B cell (primary cell): ENCODE results near the gene EVL. TPM values are rescaled to one million over a fixed set of nuclear protein-coding genes. Genes with fewer than 3 reads are reported as not detected.

Experiments
- ATAC-seq: fragments of 200-7000 bp; cut with Tn5 transposase; one replicate; pipeline ENCODE4 v1.10.0; 2021; ENCODE audit warnings: low read depth, mild to moderate bottlenecking, moderate number of reproducible peaks, moderate library complexity
- CTCF ChIA-PET: fragments of 350-600 bp; sonication (Branson Sonifier 250); formaldehyde crosslinking; loops from one replicate; lab custom pipeline; 2021; ENCODE audit warnings: antibody characterized with exemption, inconsistent platforms; lab: Charles Lee
- POLR2A ChIA-PET: fragments of 350-600 bp; sonication (Branson Sonifier 250); formaldehyde crosslinking; loops from one replicate; lab custom pipeline; 2021; ENCODE audit warnings: antibody characterized with exemption; lab: Charles Lee
- DNase-seq: peaks from one replicate; pipeline ENCODE4 v3.0.0; 2013
- H2AFZ ChIP-seq: 2 replicates; pipeline ENCODE4 v1.6.1; 2012; ENCODE audit warnings: mild to moderate bottlenecking, low read depth, low read length; ENCODE audit not compliant: insufficient read depth, poor library complexity, severe bottlenecking
- H3K27ac ChIP-seq, 2 donors: 1 replicate in 1 of 2; 2 replicates in 1 of 2; pipeline ENCODE4 v1.5.1; 2012 to 2013; ENCODE audit warnings: low read length in 2 of 2, mild to moderate bottlenecking in 2 of 2, moderate library complexity in 1 of 2
- H3K27me3 ChIP-seq, 4 experiments: fragments of 200-600 bp in 1 of 4; sonication (generic) in 1 of 4; replicated peaks in 1 of 4; 1 replicate in 2 of 4; 2 replicates in 2 of 4; pipeline versions ENCODE4 v1.6.1 to v1.7.0; 2013 to 2016; ENCODE audit warnings: low read length in 3 of 4, mild to moderate bottlenecking in 2 of 4, mixed read lengths in 1 of 4, moderate library complexity in 1 of 4; ENCODE audit not compliant: insufficient read depth in 4 of 4, control insufficient read depth in 3 of 4; ENCODE audit errors: control extremely low read depth in 1 of 4
- H3K36me3 ChIP-seq, 2 experiments: replicated peaks in 1 of 2; 1 replicate in 1 of 2; 2 replicates in 1 of 2; pipeline versions ENCODE4 v1.6.1 to v1.7.1; 2013; ENCODE audit warnings: low read length in 1 of 2; ENCODE audit not compliant: insufficient read depth in 2 of 2, control insufficient read depth in 1 of 2; ENCODE audit errors: control extremely low read depth in 1 of 2, extremely low read depth in 1 of 2
- H3K4me1 ChIP-seq, 2 donors: fragments of 200-600 bp in 1 of 2; sonication (generic) in 1 of 2; 1 replicate in 1 of 2; 2 replicates in 1 of 2; pipeline versions ENCODE4 v1.5.1 to v1.6.1; 2013 to 2017; ENCODE audit warnings: low read length in 2 of 2; ENCODE audit not compliant: control insufficient read depth in 2 of 2, insufficient read depth in 2 of 2
- H3K4me2 ChIP-seq: replicated peaks from 2 replicates; pipeline ENCODE3; 2012; ENCODE audit warnings: mild to moderate bottlenecking, low read depth, low read length; ENCODE audit not compliant: poor library complexity, severe bottlenecking
- H3K4me3 ChIP-seq, 5 experiments: fragments of 200-600 bp in 1 of 5; sonication (generic) in 1 of 5; 1 replicate in 3 of 5; 2 replicates in 2 of 5; pipeline versions ENCODE4 v1.5.1 to v1.7.0; 2011 to 2016; ENCODE audit warnings: low read length in 4 of 5, mild to moderate bottlenecking in 4 of 5, low read depth in 2 of 5, control low read depth in 1 of 5, moderate library complexity in 1 of 5; ENCODE audit not compliant: insufficient read depth in 1 of 5; ENCODE audit errors: control extremely low read depth in 1 of 5, extremely low read depth in 1 of 5
- H3K79me2 ChIP-seq: fragments of 200-600 bp; sonication (generic); one replicate; pipeline ENCODE4 v1.6.0; 2016; ENCODE audit warnings: low read length; ENCODE audit not compliant: control insufficient read depth, insufficient read depth
- H3K9ac ChIP-seq: fragments of 200-600 bp; sonication (generic); 2 replicates; pipeline ENCODE4 v1.6.1; 2017; ENCODE audit warnings: mild to moderate bottlenecking, low read length, moderate library complexity
- H3K9me3 ChIP-seq, 3 donors: one replicate each; pipeline versions ENCODE4 v1.6.1 to v1.7.1; 2013; ENCODE audit warnings: low read length in 2 of 3; ENCODE audit not compliant: control insufficient read depth in 2 of 3, insufficient read depth in 1 of 3; ENCODE audit errors: control extremely low read depth in 1 of 3
- H4K20me1 ChIP-seq: 2 replicates; pipeline ENCODE4 v1.6.0; 2012; ENCODE audit warnings: mild to moderate bottlenecking, low read length; ENCODE audit not compliant: insufficient read depth, control insufficient read depth, poor library complexity, severe bottlenecking
- H3K27ac Mint-ChIP-seq: one replicate; pipeline ENCODE4 v1.8.0; 2021; ENCODE audit warnings: mixed read lengths
- H3K27me3 Mint-ChIP-seq: one replicate; pipeline ENCODE4 v1.8.0; 2021; ENCODE audit warnings: mixed read lengths
- H3K4me1 Mint-ChIP-seq: one replicate; pipeline ENCODE4 v1.8.0; 2021; ENCODE audit warnings: mixed read lengths
- H3K4me3 Mint-ChIP-seq: one replicate; pipeline ENCODE4 v1.8.0; 2021; ENCODE audit warnings: mixed read lengths
- H3K9me3 Mint-ChIP-seq: one replicate; pipeline ENCODE4 v1.8.0; 2022; ENCODE audit warnings: mixed read lengths; ENCODE audit not compliant: insufficient read depth
- CTCF ChIP-seq: fragments of 200-600 bp; IDR thresholded peaks from one replicate; pipeline ENCODE4 v1.8.0; 2022; ENCODE audit warnings: antibody characterized with exemption, mild to moderate bottlenecking
- EZH2 ChIP-seq: IDR thresholded peaks from 2 replicates; pipeline ENCODE4 v1.6.1; 2012; ENCODE audit warnings: borderline replicate concordance, low read depth, mild to moderate bottlenecking, moderate library complexity, low read length; ENCODE audit not compliant: insufficient read depth, poor library complexity, severe bottlenecking
- WGBS: methylation state at CpG from one replicate; pipeline ENCODE4 v1.1.5; 2013; ENCODE audit warnings: missing lambda C conversion rate; ENCODE audit not compliant: insufficient coverage; 5-methylcytosine and 5-hydroxymethylcytosine counted together
- intact Hi-C: fragments of 100-400 bp; cut with micrococcal nuclease; formaldehyde crosslinking; loops from one replicate; pipeline ENCODE4 v1.10.0; 2022
- polyA plus RNA-seq: library from polyadenylated mRNA; depleted of rRNA; stranded (reverse); fragments of >200 nt; gene quantifications from 2 replicates; pipeline ENCODE4 v1.2.3, GENCODE V29; 2012
- total RNA-seq, 2 donors: library from RNA; stranded (reverse); fragments of 120-200 nt in 1 of 2; gene quantifications; 1 replicate in 1 of 2; 2 replicates in 1 of 2; pipeline versions ENCODE4 v1.2.3 to v1.2.4, GENCODE V29; 2013 to 2022

The EVL gene
- total and polyA plus RNA-seq, 2 donors (not counting 1 experiment from before 2014, with no cell fraction given), result 486 to 892 TPM

GRCh38 chr14:100073576-100074430 lies 8.6 kb downstream of the EVL start:
- no peaks in the 10 kb centered on the region for H3K9me3 Mint-ChIP-seq
- Histone ChIP-seq H3K4me2 (peak overlapping the region; percentile 87), H3K9ac (peak overlapping the region; percentile 44), H3K79me2 (peaks cover 100% of the 10 kb centered on the region), H3K27me3 (no peaks in the 10 kb centered on the region), H3K9me3 (no peaks in the 10 kb centered on the region), H4K20me1 (peaks cover 96% of the 10 kb centered on the region), H3K36me3 (peaks cover 0 to 72% of the 10 kb centered on the region in 2 experiments), H3K4me3 (peak overlapping the region in 2 of 5 experiments; percentile 23 to 39), H3K4me1 (peaks cover 97 to 98% of the 10 kb centered on the region in 2 donors), H3K27ac (peak overlapping the region; percentile 71 to 87), H2AFZ (no peak overlapping the region)
- ChIA-PET CTCF (interaction anchor here (0.6 to 22.8 kb wide), 7 partner anchors 7 to 304 kb away, joined by 3 to 495 read pairs (median 9); partner anchors contain the start of gene EVL), POLR2A (interaction anchor here (1.5 kb wide), 1 partner anchor 9 kb away, joined by 4 read pairs; the partner anchor contains the start of gene EVL)
- peak overlapping the region; percentile 83 for H3K4me3 Mint-ChIP-seq
- DNase-seq (no peak), ATAC-seq (no peak)
- intact Hi-C loops, result loop anchor here (1.0 to 2.0 kb wide), 4 partner anchors 9 to 141 kb away; partner anchors contain the start of gene EVL
- 93% methylated on average over 4 of the region's 14 CpGs for WGBS
- peaks cover 91% of the 10 kb centered on the region for H3K4me1 Mint-ChIP-seq
- TF ChIP-seq EZH2 (no peak), CTCF (no peak)
- peak overlapping the region; percentile 96 for H3K27ac Mint-ChIP-seq
- H3K27me3 Mint-ChIP-seq, result no peaks in the 10 kb centered on the region
